ENCODE results near the gene KIAA1217. TPM values are rescaled to one million over a fixed set of nuclear protein-coding genes. Genes with fewer than 3 reads are reported as not detected.
A peak's percentile ranks its signal among the peaks of the same experiment; 100 is the strongest.

KIAA1217 gene
- total RNA-seq, 1 experiment from 2014 or later, result 9.4 TPM

- DNase-seq (ENCODE audit: low spot score), result peak; percentile 59
Observed at GRCh38 chr10:24207781-24208611, 942 bp upstream of the KIAA1217 start.

GRCh38 chr10:24209432-24209771 lies 464 bp downstream of the KIAA1217 start:
- DNase-seq (ENCODE audit: low spot score), result peak; percentile 16

- DNase-seq (ENCODE audit: low spot score), result peak; percentile 38
Observed at GRCh38 chr10:24209946-24210491, 1.1 kb downstream of the KIAA1217 start.

- no peak for DNase-seq (ENCODE audit: low spot score)
Observed at GRCh38 chr10:24210501-24210900, 1.6 kb downstream of the KIAA1217 start.

- DNase-seq (ENCODE audit: low spot score), result no peak
Observed at GRCh38 chr10:24213266-24213665, 4.3 kb downstream of the KIAA1217 start.

- DNase-seq (ENCODE audit: low spot score), result no peak
Observed at GRCh38 chr10:24213881-24214280, 4.9 kb downstream of the KIAA1217 start.

GRCh38 chr10:24214762-24215161 lies 5.8 kb downstream of the KIAA1217 start:
- no peak for DNase-seq (ENCODE audit: low spot score)

- DNase-seq (ENCODE audit: low spot score), result no peak
Observed at GRCh38 chr10:24215196-24215595, 6.3 kb downstream of the KIAA1217 start.

GRCh38 chr10:24215603-24216002 lies 6.7 kb downstream of the KIAA1217 start:
- no peak for DNase-seq (ENCODE audit: low spot score)

- DNase-seq (ENCODE audit: low spot score), result no peak
Observed at GRCh38 chr10:24219963-24220362, 11.0 kb downstream of the KIAA1217 start.

- DNase-seq (ENCODE audit: low spot score), result no peak
Observed at GRCh38 chr10:24223341-24223740, 14.4 kb downstream of the KIAA1217 start.

- no peak for DNase-seq (ENCODE audit: low spot score)
Observed at GRCh38 chr10:24223953-24224352, 15.0 kb downstream of the KIAA1217 start.

GRCh38 chr10:24228642-24229041 lies 19.7 kb downstream of the KIAA1217 start:
- no peak for DNase-seq (ENCODE audit: low spot score)

- DNase-seq (ENCODE audit: low spot score), result no peak
Observed at GRCh38 chr10:24229909-24230308, 21.0 kb downstream of the KIAA1217 start.

- no peak for DNase-seq (ENCODE audit: low spot score)
Observed at GRCh38 chr10:24231200-24231599, 22.3 kb downstream of the KIAA1217 start.

- no peak for DNase-seq (ENCODE audit: low spot score)
Observed at GRCh38 chr10:24234784-24235183, 25.8 kb downstream of the KIAA1217 start.

- no peak for DNase-seq (ENCODE audit: low spot score)
Observed at GRCh38 chr10:24235471-24235870, 26.5 kb downstream of the KIAA1217 start.

- DNase-seq (ENCODE audit: low spot score), result peak; percentile 12
Observed at GRCh38 chr10:24237801-24238395, 29.0 kb downstream of the KIAA1217 start.

GRCh38 chr10:24238519-24239247 lies 29.7 kb downstream of the KIAA1217 start:
- DNase-seq (ENCODE audit: low spot score), result peak; percentile 69

- no peak for DNase-seq (ENCODE audit: low spot score)
Observed at GRCh38 chr10:24239289-24240040, 30.5 kb downstream of the KIAA1217 start.

- peak; percentile 50 for DNase-seq (ENCODE audit: low spot score)
Observed at GRCh38 chr10:24240041-24240751, 31.3 kb downstream of the KIAA1217 start.
